ENCODE results near the gene DVL2. TPM values are rescaled to one million over a fixed set of nuclear protein-coding genes. Genes with fewer than 3 reads are reported as not detected.

The DVL2 gene
- polyA plus RNA-seq, 1 donor from 2014 or later, result 41.1 TPM

GRCh38 chr17:7215652-7216180 is 18.6 kb downstream of the DVL2 start:
- Histone ChIP-seq H3K4me2 (ENCODE audit: low read length) (peak overlapping the region; percentile 97), H3K36me3 (ENCODE audit: insufficient read depth, low read length) (no peaks in the 10 kb centered on the region), H3K9ac (ENCODE audit: low read length) (peak overlapping the region; percentile 92), H3K27ac (ENCODE audit: low read length) (peak overlapping the region; percentile 98), H3F3A (ENCODE audit: insufficient read depth, low read length, poor library complexity, severe bottlenecking) (peaks cover 4% of the 10 kb centered on the region), H3K9me3 (ENCODE audit: low read length) (no peaks in the 10 kb centered on the region), H4K20me1 (ENCODE audit: insufficient read depth) (no peaks in the 10 kb centered on the region), H3K9me2 (ENCODE audit: insufficient read depth, low read length) (no peaks in the 10 kb centered on the region), H3K27me3 (ENCODE audit: insufficient read depth, low read depth, low read length) (no peaks in the 10 kb centered on the region), H3K4me3 (ENCODE audit: low read length) (peak overlapping the region; percentile 82), H3K79me2 (replicated peaks; ENCODE audit: insufficient read depth, low read length) (peaks cover 58% of the 10 kb centered on the region), H2AFZ (ENCODE audit: low read depth, low read length) (no peak overlapping the region)
- TF ChIP-seq SMC3 (conservative IDR thresholded peaks at IDR 0.05; ENCODE audit: poor library complexity) (no peak), MXI1 (conservative IDR thresholded peaks at IDR 0.05; ENCODE audit: poor library complexity, severe bottlenecking) (no peak), EP300 (conservative IDR thresholded peaks at IDR 0.05; ENCODE audit: poor library complexity, severe bottlenecking) (no peak), RAD21 (conservative IDR thresholded peaks at IDR 0.05) (no peak), EZH2 (IDR thresholded peaks at IDR 0.05; ENCODE audit: borderline replicate concordance, insufficient read depth, low read length, poor library complexity, severe bottlenecking) (no peak), TAF1 (IDR thresholded peaks at IDR 0.05; ENCODE audit: low read depth) (no peak), REST (IDR thresholded peaks at IDR 0.05; ENCODE audit: borderline replicate concordance) (no peak), POLR2AphosphoS5 (IDR thresholded peaks at IDR 0.05) (no peak)
- TF ChIP-seq, protein P1, sequence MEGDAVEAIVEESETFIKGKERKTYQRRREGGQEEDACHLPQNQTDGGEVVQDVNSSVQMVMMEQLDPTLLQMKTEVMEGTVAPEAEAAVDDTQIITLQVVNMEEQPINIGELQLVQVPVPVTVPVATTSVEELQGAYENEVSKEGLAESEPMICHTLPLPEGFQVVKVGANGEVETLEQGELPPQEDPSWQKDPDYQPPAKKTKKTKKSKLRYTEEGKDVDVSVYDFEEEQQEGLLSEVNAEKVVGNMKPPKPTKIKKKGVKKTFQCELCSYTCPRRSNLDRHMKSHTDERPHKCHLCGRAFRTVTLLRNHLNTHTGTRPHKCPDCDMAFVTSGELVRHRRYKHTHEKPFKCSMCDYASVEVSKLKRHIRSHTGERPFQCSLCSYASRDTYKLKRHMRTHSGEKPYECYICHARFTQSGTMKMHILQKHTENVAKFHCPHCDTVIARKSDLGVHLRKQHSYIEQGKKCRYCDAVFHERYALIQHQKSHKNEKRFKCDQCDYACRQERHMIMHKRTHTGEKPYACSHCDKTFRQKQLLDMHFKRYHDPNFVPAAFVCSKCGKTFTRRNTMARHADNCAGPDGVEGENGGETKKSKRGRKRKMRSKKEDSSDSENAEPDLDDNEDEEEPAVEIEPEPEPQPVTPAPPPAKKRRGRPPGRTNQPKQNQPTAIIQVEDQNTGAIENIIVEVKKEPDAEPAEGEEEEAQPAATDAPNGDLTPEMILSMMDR (IDR thresholded peaks at IDR 0.05; ENCODE audit: poor library complexity, severe bottlenecking), result no peak

DNA sequence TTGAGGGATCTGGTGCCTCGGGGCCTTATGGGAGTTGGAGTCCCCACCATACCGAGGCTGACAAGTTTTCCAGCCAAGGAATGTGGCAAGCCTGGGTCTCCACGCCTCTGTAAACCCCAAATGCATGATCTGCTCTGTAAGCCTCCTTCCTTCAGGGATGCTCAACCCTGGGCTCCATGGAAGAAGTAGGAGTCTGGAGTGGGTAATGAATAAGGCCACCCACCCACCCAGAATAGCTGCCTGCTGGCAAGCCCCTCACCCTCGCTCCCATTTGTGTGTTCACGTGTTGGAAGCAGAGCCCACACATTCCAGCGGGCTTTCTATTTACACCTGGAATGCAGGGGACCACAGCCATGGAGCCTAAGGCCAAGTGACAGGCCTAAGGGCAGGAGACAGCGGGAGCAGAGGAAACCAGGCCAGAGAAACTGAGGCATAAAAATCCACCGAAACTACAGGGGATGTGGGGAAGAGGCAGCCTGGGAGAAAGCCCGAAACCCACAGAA is 19.1 kb downstream of the DVL2 start:
- Histone ChIP-seq H3K9me2 (ENCODE audit: insufficient read depth, low read length) (no peaks in the 10 kb centered on the region), H3K9me3 (ENCODE audit: low read length) (no peaks in the 10 kb centered on the region), H2AFZ (ENCODE audit: low read depth, low read length) (no peak overlapping the region), H3F3A (ENCODE audit: insufficient read depth, low read length, poor library complexity, severe bottlenecking) (peaks cover 4% of the 10 kb centered on the region), H3K4me3 (ENCODE audit: low read length) (peak overlapping the region; percentile 82), H3K27ac (ENCODE audit: low read length) (peak overlapping the region; percentile 98), H3K4me2 (ENCODE audit: low read length) (peak overlapping the region; percentile 97), H3K79me2 (replicated peaks; ENCODE audit: insufficient read depth, low read length) (peaks cover 63% of the 10 kb centered on the region), H3K27me3 (ENCODE audit: insufficient read depth, low read depth, low read length) (no peaks in the 10 kb centered on the region), H3K36me3 (ENCODE audit: insufficient read depth, low read length) (no peaks in the 10 kb centered on the region), H4K20me1 (ENCODE audit: insufficient read depth) (no peaks in the 10 kb centered on the region), H3K9ac (ENCODE audit: low read length) (peak overlapping the region; percentile 92)
- TF ChIP-seq EZH2 (IDR thresholded peaks at IDR 0.05; ENCODE audit: borderline replicate concordance, insufficient read depth, low read length, poor library complexity, severe bottlenecking) (no peak), TAF1 (IDR thresholded peaks at IDR 0.05; ENCODE audit: low read depth) (peak; percentile 54), MXI1 (conservative IDR thresholded peaks at IDR 0.05; ENCODE audit: poor library complexity, severe bottlenecking) (peak; percentile 56), POLR2AphosphoS5 (IDR thresholded peaks at IDR 0.05) (peak; percentile 15)
- TF ChIP-seq, protein P1 (IDR thresholded peaks at IDR 0.05; ENCODE audit: poor library complexity, severe bottlenecking), result no peak
